Smooth muscle cell of the brain vasculature (primary cell): ENCODE data around the gene JAKMIP1.

Experiments used
- DNase-seq: peaks from one replicate; pipeline ENCODE4 v3.0.0-alpha.2; 2012; ENCODE audit warnings: low read depth, low spot score

JAKMIP1 gene

DNA sequence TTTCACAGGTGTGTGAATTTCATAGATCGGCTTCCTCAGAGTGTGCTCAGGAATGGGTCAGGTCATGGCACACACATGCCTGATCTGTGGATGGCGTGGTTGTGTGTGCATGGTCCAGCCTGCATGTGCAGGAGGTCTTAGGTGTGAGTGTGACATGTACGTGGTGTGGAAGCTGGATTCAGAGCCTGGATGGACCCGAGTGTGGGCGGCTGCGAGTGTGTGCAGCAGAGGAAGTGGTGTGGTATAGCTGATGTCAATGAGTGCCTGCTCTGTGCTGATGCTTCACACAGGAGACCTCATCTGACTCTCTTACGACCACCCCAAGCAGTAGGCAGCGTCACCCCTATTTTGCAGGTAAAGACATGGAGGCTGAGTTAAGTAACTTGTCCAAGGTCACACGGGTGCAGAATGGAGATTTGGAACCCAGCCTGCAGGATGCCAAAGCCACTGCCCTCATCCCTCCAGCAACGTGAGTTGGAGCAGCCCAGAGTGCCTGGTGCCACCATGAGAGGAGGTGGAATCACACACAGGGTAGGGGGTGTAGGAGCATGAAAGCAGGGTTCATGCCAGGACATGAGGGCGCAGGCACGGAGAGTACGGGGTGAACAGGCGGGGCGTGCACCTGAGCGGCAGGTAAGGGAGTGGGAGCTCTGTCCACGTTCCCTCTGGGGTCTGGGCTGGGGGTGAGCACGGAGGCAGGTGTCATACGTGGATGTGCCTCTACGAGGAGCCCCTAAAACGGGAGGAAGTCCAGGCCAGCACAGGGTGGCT lies 157.9 kb downstream of the JAKMIP1 start:
- DNase-seq = no peak

DNA sequence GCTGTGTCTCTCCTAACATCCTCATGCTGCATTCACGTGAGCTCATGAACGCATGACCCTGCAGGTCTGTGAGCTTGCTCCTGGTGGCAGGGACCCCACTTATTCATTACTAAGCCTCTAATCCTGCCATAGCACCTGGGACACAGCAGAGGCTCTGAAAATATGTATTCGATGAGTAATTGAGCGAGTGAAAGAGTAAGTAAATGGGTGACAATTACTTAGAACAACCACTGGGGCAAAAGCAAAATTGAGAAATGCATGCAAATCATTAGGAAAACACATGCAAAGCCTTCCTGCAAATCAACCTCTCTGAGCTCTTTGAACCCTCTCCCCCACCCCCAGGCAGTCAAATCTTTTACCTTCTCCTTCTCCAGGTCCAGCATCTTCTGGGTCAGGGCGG lies 158.5 kb downstream of the JAKMIP1 start:
- DNase-seq = no peak

DNA sequence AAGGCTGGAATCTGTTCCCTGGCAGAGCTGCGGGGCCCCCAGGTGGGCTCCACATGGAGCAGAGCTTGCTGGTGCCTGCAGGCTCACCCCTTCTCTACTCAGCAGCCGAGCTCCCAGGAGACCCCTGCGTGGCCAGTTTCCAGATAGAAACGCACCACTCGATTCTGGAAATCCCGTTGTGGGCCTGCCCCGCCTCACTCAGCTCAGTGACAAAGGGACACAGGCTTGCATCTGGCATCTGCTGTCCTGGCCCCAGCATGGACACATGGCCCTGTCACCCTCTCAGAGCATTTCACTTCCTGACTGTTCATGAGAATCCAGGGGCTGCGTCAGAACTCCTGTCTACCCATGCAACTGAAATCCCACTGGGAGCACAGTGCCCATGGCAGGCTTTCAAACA lies 161.6 kb downstream of the JAKMIP1 start:
- no peak for DNase-seq

DNA sequence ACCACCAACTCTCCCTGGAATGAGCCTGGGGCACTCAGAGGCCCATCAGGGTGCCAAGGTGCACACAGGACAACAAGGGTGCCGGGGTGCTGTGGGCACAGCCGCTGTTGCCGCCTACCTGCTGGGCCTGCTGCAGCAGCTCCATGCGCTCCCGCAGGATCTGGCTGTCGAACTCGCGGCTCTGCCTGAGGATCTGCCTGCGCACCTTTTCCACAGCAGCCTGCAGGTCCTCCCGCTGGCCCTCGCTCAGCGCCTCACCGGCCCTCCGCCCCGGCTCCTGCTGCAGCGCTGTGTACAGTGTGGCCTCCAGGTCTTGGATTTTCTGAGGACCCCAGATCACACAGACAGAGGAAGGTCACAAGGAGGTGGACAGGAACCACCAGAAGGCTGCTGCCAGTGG lies 164.6 kb downstream of the JAKMIP1 start:
- no peak for DNase-seq

DNA sequence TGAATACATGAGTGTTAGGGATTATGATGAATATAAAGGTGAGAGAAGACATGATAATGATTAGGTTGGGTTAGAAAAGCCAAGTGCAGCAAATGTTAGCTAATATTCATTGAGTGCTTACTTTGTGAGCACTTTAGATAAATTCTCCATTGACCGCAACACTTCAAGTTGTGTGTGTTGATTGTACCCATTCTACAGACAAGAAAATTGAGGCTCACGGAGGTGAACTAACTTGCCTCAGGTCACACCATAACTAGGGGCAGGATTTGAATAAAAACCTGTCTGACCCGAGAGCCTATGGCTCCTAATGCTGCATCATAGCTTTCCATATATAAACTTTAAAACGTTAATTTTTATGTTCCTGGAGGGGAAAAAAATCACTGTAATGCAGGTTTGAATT lies 167.0 kb downstream of the JAKMIP1 start:
- DNase-seq = no peak

DNA sequence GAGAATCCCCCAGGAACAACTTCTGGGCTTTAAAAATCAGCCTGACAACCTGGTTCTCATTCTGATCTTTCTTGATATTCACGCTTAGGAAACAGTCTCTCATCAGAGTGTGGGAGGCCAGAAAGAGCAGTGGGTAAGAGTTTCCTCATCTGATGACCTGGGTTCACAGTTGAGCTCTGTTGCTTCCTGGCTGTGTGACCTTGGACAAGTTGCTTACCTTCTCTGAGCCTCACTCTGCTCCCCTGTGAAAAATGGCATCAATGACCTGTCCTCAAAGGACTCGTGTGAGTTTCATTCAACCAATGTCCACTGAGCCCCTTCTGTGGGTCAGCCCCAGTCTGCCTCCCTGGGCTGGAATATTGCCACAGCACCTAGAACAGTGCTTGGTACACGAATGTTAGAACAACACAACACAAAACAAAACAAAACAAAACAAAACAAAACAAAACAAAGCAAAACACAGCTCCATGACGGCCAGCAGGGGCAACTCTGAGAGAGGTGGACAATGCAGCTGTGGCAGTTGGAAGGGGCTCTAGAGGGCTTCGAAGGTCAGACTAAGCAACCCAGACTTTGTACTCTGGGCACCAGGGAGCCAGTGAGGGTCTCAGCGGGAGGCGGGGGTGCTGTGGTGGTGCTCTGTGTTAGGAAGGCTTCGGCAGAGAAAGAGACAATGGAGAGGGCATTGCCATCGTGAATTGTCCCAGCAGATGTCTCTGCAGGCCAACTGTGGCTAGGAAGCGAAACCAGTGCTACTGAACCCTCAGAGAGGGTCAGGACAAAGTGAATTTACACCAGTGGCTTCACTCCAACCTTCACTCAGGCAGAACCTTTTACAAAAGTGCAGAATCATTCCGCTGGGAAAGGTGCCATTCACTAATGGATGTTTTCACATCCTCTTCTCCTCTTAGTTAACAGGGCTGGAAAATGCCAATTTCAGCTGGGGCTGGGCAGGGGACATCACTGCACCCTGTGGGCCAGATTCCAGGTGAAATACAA lies 167.8 kb downstream of the JAKMIP1 start:
- no peak for DNase-seq

DNA sequence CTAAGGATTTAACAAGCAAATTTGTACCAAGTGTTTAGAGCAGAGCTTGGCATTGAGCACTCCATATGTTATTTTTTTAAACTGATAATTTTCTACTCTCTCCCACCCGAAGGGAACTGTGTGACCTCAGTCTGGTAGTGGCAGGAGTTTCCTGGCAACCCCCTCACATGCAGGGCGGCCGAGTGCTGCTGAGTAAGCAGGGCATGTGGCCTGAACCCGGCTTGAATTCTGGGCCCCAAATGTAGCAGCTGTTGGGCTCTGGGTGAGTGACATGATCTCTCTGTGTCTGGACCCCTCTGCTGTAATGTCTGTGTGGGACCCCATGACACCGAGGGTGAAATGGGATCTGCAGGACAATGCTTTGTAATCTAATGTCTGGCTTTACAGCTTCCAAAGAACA lies 168.5 kb downstream of the JAKMIP1 start:
- DNase-seq = no peak

DNA sequence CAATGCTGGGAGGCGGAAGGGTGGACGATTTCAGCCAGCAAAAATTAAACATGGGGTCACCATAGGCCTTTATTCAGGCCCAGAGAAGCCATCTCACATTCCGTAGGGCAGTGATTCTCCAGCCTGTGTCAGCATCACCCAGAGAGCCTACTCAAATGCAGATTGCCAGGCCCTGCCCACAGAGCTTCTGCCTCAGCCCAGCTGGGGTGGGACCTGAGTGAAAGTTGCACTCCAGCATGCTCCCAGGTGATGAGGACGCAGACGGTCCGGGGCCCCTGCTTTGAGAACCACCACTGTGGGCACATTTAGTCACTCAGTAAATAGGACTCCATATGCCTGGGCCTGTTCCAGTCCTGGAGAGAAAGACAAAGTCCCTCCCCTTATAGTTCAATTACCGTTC lies 169.7 kb downstream of the JAKMIP1 start:
- DNase-seq = no peak

DNA sequence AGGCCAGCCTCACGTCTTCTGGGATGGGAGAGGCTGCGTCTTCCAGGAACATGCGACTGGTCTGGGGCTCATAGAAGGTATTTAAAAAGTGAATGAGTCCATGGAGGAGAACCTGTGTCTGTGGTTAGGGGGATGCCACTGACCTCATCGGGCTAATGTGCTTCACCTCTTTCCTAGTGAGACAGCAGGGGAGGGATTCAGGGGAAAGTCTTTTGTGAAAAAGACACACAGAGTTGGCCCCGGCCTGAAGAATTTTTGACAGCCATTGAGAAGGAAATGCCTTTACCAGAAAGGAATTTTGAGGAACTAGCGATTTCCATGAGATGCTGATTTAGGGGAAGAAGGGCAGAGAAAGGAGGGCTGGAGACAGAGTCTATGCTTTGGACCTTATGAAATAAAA lies 171.1 kb downstream of the JAKMIP1 start:
- DNase-seq = no peak

DNA sequence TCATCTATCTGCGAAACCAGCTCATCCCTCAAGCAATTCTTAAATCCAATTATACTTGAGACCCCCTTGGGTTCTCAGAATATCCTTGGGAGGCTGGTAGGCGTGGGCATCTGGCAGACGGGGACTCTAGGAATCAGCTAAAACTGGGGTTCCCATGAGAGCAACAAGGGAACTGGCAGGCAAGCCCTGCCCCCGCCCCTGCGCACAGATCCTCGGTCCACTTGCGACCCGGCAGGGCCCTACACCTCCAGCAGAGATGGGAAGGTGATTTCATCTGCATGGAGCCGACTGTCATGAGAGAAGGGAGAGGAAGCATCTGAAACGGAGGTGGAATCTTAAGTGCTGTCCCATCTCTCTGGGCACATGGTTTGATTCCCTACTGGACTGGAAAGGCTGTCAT lies 172.2 kb downstream of the JAKMIP1 start:
- DNase-seq = no peak

DNA sequence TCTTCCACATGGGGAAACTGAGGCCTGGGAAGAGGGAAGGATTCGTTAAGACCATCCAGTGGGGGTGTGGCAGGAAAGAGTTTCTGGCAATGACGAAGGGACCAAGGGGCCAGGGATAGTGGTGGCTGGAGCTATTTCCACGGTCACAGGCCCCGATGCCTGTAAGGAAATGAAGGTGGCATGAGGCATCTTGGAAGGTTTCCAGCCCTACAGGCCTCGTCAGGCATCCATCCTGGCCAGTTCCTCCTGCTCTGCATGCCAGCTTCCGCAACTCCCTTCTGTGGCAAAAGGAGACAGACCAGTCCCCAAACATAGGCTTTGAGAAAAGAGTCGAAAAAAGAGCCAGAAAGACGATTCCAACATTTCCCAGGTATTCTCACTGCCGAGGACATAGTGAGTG lies 173.0 kb downstream of the JAKMIP1 start:
- no peak for DNase-seq

DNA sequence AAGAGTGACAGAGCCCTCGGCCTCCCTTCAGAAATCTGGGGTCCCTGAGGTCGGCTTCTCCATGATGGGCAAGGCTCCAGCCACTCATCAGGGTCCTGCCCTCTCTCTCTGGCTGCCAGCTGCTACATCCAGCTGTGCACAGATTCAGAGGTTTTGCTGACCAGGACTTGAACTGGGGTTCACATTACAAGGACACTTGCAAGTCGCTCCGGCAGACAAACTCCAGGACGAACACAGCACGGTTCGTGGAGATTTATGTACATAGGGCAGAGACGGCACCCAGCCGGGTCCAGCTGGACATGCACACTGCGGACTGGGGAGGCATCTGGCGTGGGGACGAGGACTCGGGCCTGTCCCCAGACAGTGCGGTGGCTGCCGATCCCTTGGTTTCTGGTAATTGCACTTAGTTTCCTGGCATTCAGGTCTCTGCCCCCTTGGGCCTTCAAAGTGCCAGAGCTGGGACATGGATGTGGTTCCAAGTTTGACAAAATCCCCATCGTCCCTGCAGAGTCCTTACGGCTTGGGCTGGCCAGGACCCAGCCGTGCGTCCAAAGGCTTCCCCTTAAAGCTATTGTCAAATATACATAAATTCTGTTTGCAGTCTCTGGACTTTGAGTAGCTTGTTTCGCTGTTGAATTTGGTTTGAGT lies 175.9 kb downstream of the JAKMIP1 start:
- DNase-seq = no peak

DNA sequence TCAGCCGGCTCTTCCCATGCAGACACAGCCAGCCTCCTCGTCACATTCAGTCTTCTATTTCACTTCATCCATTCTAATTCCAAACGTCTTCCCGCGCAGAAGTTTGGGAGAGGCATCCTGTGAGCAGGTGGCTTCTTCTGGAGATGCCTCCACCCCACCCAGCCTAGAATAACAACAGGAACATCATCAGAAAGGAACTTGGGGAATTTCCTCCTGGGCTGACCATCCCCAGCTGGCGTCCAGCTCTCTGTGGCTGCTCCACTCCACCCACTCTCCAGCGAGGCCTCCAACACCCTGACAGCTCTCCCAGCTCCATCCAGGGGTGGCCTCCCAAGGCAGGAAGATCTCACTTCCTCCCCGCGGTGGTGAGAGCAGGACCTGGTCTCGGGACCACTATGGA lies 176.6 kb downstream of the JAKMIP1 start:
- no peak for DNase-seq

DNA sequence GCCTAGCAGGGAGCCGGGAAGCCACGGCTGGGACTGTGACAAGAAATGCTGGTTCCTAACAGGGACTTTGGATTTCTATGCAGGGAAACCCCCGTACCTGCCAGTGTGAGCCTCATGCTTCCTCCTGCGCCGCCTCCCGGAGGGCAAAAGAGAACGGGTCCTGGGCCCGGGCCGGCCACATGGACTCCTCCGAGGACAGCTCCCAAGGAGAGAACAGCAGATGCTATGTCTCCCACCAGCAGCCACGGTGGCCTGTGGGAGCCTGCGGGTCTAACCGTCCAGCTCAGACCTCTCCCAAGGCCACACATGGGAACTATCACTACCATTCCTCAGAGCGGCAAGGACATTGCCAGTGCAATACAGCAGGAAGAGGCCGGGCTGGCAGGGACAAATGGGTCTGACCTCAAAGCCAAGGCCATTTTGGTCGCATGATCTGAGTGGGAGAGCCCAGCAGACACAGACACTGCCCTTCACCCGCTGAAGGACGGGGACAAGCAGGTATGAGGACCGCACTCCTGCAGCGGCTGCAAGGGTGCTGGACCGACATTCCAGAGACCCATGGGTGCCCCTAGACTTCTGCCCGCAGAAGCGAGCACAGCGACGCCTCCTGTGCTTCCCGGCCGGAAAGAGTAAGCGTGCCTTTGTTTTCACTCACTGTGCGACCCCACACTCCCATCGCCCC lies 177.6 kb downstream of the JAKMIP1 start:
- DNase-seq = no peak

DNA sequence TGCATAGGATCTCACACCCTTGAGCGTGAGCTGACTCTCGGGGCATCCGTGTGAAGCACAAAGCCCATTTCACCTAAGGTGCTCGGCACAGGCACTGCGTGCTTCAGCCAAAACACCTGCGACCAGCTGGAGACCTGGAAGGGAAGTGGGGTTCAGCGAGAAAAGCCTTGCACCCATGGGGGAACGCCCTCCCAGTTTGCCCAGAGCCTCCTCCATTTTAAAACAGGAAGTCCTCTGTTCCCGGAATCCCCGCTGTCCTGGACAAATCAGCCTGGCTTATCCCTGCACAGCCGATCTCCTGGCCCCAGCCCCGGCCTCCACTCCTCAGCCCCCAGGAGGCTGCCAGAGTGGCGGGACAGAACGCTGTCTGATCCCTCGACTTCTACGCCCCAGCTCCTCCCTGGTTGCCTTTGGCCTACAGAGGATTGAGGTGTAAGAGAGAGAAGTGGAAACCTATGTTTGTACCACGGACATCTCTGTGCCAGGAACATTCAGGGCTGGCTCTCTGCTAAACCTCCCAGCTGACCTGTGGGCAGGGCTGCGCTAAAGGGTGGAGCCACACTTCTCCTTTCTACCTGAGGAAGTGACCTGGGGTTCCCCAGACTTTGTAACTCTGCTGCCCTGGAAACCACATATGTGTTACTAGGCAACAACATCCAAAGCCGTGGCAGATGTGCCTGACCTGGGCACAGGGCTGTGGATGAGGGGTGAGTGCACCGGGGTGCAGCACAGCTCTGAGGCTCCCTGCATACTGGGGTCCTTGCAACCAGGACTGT lies 178.3 kb downstream of the JAKMIP1 start:
- no peak for DNase-seq

DNA sequence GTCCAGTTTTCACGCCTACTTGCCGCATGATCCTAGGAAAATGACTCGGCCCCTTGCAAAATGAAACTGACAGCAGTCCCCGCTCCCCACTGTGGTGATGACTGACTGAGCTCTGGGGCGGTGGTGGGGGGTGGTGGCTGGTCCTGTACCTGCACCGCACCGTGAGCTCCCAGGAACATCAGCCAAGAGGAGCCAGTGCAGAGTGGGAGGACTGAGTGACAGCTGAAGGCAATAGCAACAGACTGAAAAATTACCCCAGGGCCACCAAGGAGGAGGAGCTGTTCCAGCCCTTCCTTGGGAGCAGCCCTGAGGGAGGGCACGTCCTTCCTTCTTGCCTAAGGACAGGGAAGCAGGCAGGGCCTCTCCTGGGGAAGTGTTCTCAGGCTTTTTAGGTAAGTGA lies 179.7 kb downstream of the JAKMIP1 start:
- no peak for DNase-seq

DNA sequence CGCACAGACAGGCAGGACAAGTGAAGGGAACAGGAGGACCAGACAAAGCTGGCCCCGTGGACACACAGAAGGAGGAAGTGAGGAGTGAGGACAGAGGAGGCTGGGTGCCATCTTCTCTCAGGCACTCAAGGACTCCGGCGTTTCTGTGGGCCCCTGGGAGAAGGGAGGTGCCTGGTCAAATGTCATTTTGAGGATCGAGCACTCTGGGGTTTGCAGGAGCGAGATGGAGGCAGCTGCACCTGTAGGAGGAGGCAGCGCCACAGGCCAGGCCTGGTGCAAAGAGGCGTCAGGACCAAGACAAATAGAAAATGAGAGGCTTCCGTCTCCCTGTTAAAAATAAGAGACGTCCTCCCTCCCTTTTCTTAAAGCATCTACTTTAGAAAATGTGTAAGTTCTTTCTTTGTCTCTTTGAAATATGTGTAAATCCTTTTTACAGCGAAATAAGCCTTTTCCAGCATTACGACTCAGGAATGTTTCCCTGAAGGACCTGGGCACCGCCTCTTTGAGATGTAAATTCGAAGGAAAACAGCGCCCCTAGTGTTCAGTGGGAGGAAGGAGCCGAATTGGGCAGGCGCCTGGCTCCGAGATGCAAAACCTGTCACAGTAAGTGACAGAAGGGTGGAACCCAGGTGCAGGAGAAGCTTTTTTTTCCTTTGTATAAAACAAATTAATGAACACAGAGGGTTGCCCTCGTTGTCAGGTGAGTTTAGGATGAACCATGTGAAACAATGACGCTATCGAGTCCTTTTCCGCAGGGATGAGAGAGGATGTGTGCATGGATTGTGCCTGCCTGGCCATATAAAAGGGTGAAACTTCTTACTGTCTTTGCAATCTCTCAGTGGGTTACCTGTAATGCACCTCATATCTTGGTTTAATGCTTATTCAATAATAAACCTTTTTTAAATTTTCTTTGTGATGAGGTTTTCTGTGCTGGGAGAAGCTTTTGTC lies 180.8 kb downstream of the JAKMIP1 start:
- peak; percentile 4 for DNase-seq

DNA sequence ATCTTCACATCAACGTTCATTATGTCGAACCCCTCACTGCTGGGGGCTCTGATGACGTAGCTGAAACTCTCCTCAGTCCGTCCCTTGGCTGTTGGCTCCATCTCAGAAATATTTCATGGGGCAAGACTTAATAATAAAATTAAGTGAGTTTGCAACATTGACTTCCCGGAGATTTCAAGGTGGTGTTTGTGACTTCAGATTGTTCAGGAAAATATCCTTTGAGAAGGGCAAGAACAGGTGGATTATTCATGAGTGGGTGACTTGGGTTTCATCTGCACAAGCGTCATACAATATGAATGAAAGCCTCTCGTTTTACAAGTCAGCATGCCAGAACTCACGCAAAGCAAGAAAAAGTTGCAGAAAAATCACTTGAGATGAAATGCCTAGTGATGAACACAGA lies 182.0 kb downstream of the JAKMIP1 start, which contains the start of gene C4orf50:
C4orf50 (minus strand) TSS at position 101 of the 400 bp plus-strand sequence.
- DNase-seq = no peak

DNA sequence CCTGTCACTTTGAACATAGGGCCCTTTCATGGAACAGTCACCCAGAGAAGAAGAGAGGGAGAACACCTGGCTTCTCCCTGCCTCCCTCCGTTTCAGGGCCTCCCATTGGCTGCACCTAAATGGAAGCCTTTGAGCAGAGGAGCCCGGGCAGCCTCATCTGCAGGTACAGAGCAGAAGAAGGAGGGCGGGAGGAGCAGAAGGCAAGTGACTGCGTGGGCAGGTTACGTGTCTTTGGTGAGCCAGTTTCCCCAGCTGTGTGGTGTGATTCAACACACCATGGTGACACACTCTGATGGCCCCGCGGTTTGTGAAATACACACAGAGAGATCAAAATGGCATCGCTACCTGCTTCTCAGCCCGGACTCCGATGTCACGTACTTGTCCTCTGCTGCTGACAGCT lies 182.5 kb downstream of the JAKMIP1 start:
- DNase-seq = no peak

DNA sequence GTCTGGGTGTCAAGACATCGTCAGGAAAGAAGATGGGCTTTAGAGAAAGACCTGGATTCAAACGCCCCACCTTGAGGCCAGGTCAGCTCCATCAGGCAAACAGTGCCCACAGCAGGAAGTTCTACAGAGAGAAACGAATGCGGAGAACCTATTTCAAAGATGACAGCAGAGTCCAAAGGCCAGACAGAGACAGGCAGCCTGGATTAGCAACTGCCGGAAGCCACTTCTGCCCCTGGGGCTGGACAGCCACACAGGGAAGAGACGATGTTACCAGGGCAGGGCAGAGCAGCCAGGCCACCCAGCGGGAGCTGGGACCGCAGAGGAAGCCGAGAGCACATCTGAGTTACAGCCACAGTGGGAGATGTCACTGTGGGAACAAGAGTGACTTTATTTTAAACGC lies 183.3 kb downstream of the JAKMIP1 start:
- DNase-seq = no peak
